Measurements from ENCODE around the gene TREM1. TPM values are rescaled to one million over a fixed set of nuclear protein-coding genes. Genes with fewer than 3 reads are reported as not detected.

Gene TREM1
- total RNA-seq, 3 donors from 2014 or later = 0.98 to 2.8 (median 1.3) TPM

- no peaks in the 10 kb centered on the region for H3K27me3 ChIP-seq
- TF ChIP-seq POLR2AphosphoS5 (IDR thresholded peaks at IDR 0.05) (no peak), POLR2A (IDR thresholded peaks at IDR 0.05) (no peak)
- TF ChIP-seq, protein P1, sequence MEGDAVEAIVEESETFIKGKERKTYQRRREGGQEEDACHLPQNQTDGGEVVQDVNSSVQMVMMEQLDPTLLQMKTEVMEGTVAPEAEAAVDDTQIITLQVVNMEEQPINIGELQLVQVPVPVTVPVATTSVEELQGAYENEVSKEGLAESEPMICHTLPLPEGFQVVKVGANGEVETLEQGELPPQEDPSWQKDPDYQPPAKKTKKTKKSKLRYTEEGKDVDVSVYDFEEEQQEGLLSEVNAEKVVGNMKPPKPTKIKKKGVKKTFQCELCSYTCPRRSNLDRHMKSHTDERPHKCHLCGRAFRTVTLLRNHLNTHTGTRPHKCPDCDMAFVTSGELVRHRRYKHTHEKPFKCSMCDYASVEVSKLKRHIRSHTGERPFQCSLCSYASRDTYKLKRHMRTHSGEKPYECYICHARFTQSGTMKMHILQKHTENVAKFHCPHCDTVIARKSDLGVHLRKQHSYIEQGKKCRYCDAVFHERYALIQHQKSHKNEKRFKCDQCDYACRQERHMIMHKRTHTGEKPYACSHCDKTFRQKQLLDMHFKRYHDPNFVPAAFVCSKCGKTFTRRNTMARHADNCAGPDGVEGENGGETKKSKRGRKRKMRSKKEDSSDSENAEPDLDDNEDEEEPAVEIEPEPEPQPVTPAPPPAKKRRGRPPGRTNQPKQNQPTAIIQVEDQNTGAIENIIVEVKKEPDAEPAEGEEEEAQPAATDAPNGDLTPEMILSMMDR (IDR thresholded peaks at IDR 0.05) = no peak
- DNase-seq (ENCODE audit: low spot score in 2 of 2) = no peak
- no peaks in the 10 kb centered on the region for H3K9me3 ChIP-seq
- H3K27ac ChIP-seq = no peak overlapping the region
- intact Hi-C loops (cut with DNase I; ENCODE audit: low total_unique reads) = no loop called here
- no peak overlapping the region for H3K4me3 ChIP-seq
- H3K36me3 ChIP-seq = no peaks in the 10 kb centered on the region
- H3K4me1 ChIP-seq = no peaks in the 10 kb centered on the region
These were observed 7.9 kb upstream of the TREM1 start for GRCh38 chr6:41294214-41294872.

- intact Hi-C loops (cut with DNase I; ENCODE audit: low total_unique reads) = no loop called here
- TF ChIP-seq POLR2A (IDR thresholded peaks at IDR 0.05) (no peak), POLR2AphosphoS5 (IDR thresholded peaks at IDR 0.05) (no peak)
- TF ChIP-seq, protein P1 (IDR thresholded peaks at IDR 0.05) = no peak
- Histone ChIP-seq H3K27ac (no peak overlapping the region), H3K4me3 (no peak overlapping the region), H3K9me3 (no peaks in the 10 kb centered on the region), H3K36me3 (no peaks in the 10 kb centered on the region), H3K27me3 (no peaks in the 10 kb centered on the region), H3K4me1 (no peaks in the 10 kb centered on the region)
- no peak for DNase-seq (ENCODE audit: low spot score in 2 of 2)
These were observed 5.2 kb upstream of the TREM1 start for GRCh38 chr6:41291717-41292116.

DNA sequence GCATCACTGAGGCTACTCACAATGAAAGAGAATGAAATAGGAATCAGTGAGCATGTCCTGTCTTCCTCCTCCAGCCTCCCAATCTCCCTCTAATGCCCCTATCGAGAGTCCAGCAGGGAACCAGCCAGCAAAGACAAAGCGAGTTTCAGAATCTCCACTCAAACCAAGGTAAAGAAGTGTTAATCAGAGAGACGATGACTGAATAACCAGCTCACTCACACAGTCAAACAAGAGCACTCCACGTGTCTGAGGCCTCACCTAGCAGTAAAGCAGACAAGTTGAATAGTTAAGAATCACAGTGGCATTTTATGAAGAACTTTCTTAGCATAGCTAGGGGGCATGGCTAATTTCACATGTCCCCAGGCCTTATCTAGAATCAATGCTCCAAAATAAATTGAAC, 3.3 kb upstream of the TREM1 start:
- H3K27ac ChIP-seq = no peak overlapping the region

DNA sequence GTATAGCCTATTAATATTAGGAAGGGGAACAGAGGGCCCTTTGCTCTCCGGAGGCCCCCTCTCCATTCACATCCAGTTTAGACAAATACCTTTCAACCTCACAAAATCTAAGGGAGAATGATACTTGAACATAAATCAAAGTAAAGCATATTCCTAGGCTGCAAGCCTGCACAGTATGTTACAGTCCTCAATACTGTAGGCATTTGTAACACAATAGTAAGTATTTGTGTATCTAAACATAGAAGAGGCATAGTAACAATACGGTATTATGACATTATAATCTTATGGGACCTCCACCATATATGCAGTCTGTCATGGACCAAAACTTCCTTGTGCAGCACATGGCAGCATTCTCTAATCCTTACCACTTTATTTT, 2.3 kb upstream of the TREM1 start:
- no peak for TF ChIP-seq POLR2AphosphoS5 (IDR thresholded peaks at IDR 0.05)
- no peak for TF ChIP-seq POLR2A (IDR thresholded peaks at IDR 0.05)
- TF ChIP-seq, protein P1 (IDR thresholded peaks at IDR 0.05) = no peak
- Histone ChIP-seq H3K36me3 (no peaks in the 10 kb centered on the region), H3K4me3 (no peak overlapping the region), H3K27ac (no peak overlapping the region), H3K4me1 (no peaks in the 10 kb centered on the region), H3K9me3 (no peaks in the 10 kb centered on the region), H3K27me3 (no peaks in the 10 kb centered on the region)
- DNase-seq (ENCODE audit: low spot score in 2 of 2) = no peak
- intact Hi-C loops (cut with DNase I; ENCODE audit: low total_unique reads) = no loop called here

More for the DNA sequence above, 3.3 kb upstream of the TREM1 start:
- TF ChIP-seq, protein P1 (IDR thresholded peaks at IDR 0.05) = no peak
- TF ChIP-seq POLR2AphosphoS5 (IDR thresholded peaks at IDR 0.05) (no peak), POLR2A (IDR thresholded peaks at IDR 0.05) (no peak)
- H3K4me1 ChIP-seq = no peaks in the 10 kb centered on the region
- H3K27me3 ChIP-seq = no peaks in the 10 kb centered on the region
- no peaks in the 10 kb centered on the region for H3K36me3 ChIP-seq
- H3K4me3 ChIP-seq = no peak overlapping the region
- no peak for DNase-seq (ENCODE audit: low spot score in 2 of 2)
- H3K9me3 ChIP-seq = no peaks in the 10 kb centered on the region
- intact Hi-C loops (cut with DNase I; ENCODE audit: low total_unique reads) = no loop called here

- DNase-seq (ENCODE audit: low spot score in 2 of 2) = no peak
- no peak for TF ChIP-seq POLR2AphosphoS5 (IDR thresholded peaks at IDR 0.05)
- no peak for TF ChIP-seq POLR2A (IDR thresholded peaks at IDR 0.05)
- TF ChIP-seq, protein P1 (IDR thresholded peaks at IDR 0.05) = no peak
- Histone ChIP-seq H3K27ac (no peak overlapping the region), H3K27me3 (no peaks in the 10 kb centered on the region), H3K4me3 (no peak overlapping the region), H3K36me3 (no peaks in the 10 kb centered on the region), H3K4me1 (no peaks in the 10 kb centered on the region), H3K9me3 (no peaks in the 10 kb centered on the region)
- intact Hi-C loops (cut with DNase I; ENCODE audit: low total_unique reads) = no loop called here
These were observed 1.7 kb upstream of the TREM1 start for GRCh38 chr6:41288030-41288753.

Data from breast epithelium (tissue), 4 donors.